CD4-positive, alpha-beta memory T cell (primary cell): ENCODE results near the gene DGKB. TPM values are rescaled to one million over a fixed set of nuclear protein-coding genes. Genes with fewer than 3 reads are reported as not detected.

ENCODE experiments used
- CTCF ChIA-PET: fragments of 350-600 bp; sonication (Branson Sonifier 250); formaldehyde crosslinking; loops from one replicate; lab custom pipeline; 2021; ENCODE audit warnings: inconsistent platforms; ENCODE audit not compliant: partially characterized antibody; lab: Charles Lee
- POLR2A ChIA-PET: fragments of 350-600 bp; sonication (Branson Sonifier 250); formaldehyde crosslinking; loops from one replicate; lab custom pipeline; 2021; ENCODE audit not compliant: partially characterized antibody; lab: Charles Lee
- DNase-seq, 5 donors: peaks; one replicate each; pipeline versions ENCODE4 v3.0.0 to v3.0.0-alpha.2; 2020 to 2022; ENCODE audit warnings: mixed read lengths in 1 of 5
- H3K27ac ChIP-seq: one replicate; pipeline ENCODE4 v1.7.0; 2013; ENCODE audit warnings: low read depth, low read length
- H3K27me3 ChIP-seq: 2 replicates; pipeline ENCODE4 v1.7.0; 2013; ENCODE audit warnings: mild to moderate bottlenecking, low read length, moderate library complexity; ENCODE audit not compliant: insufficient read depth
- H3K36me3 ChIP-seq: 2 replicates; pipeline ENCODE4 v1.7.0; 2013; ENCODE audit warnings: mild to moderate bottlenecking, low read length, moderate library complexity; ENCODE audit not compliant: insufficient read depth
- H3K4me1 ChIP-seq: 2 replicates; pipeline ENCODE4 v1.7.0; 2013; ENCODE audit warnings: mild to moderate bottlenecking, low read length, moderate library complexity; ENCODE audit not compliant: insufficient read depth
- H3K4me3 ChIP-seq, 2 donors: one replicate each; pipeline ENCODE4 v1.7.0; 2013; ENCODE audit warnings: low read length in 2 of 2, mild to moderate bottlenecking in 1 of 2
- H3K9me3 ChIP-seq, 2 donors: one replicate each; pipeline ENCODE4 v1.7.0; 2013; ENCODE audit warnings: low read length in 2 of 2, control low read depth in 1 of 2; ENCODE audit not compliant: control insufficient read depth in 1 of 2
- H3K27ac Mint-ChIP-seq, 7 donors: one replicate each; pipeline ENCODE4 v1.8.0; 2020 to 2021; ENCODE audit warnings: mixed read lengths in 7 of 7, mild to moderate bottlenecking in 6 of 7, inconsistent platforms in 3 of 7, moderate library complexity in 3 of 7
- H3K27me3 Mint-ChIP-seq, 2 donors: one replicate each; pipeline ENCODE4 v1.8.0; 2020 to 2021; ENCODE audit warnings: mixed read lengths in 2 of 2
- H3K36me3 Mint-ChIP-seq, 2 donors: one replicate each; pipeline ENCODE4 v1.8.0; 2020 to 2021; ENCODE audit warnings: mixed read lengths in 2 of 2, inconsistent platforms in 1 of 2, mild to moderate bottlenecking in 1 of 2
- H3K4me1 Mint-ChIP-seq, 4 donors: one replicate each; pipeline ENCODE4 v1.8.0; 2020 to 2021; ENCODE audit warnings: mixed read lengths in 4 of 4, mild to moderate bottlenecking in 1 of 4
- H3K4me3 Mint-ChIP-seq, 8 donors: one replicate each; pipeline ENCODE4 v1.8.0; 2020 to 2021; ENCODE audit warnings: mixed read lengths in 8 of 8, mild to moderate bottlenecking in 7 of 8, moderate library complexity in 6 of 8, inconsistent platforms in 3 of 8
- H3K9me3 Mint-ChIP-seq, 8 donors: one replicate each; pipeline ENCODE4 v1.8.0; 2020 to 2021; ENCODE audit warnings: mixed read lengths in 8 of 8, mild to moderate bottlenecking in 5 of 8, inconsistent platforms in 3 of 8, moderate library complexity in 1 of 8
- intact Hi-C: fragments of 100-400 bp; cut with micrococcal nuclease; formaldehyde crosslinking; loops from one replicate; pipeline ENCODE4 v1.15.1; 2023
- polyA plus RNA-seq, 2 donors: library from polyadenylated mRNA; unstranded; fragments of 300-500 nt; fragmentation: Illumina TruSeq; gene quantifications; one replicate each; pipeline ENCODE4 v1.2.3, GENCODE V29; 2021
- total RNA-seq, 2 experiments: library from RNA; stranded (reverse); gene quantifications; one replicate each; pipeline ENCODE4 v1.2.3, GENCODE V29; 2021

DGKB gene
- total and polyA plus RNA-seq, 4 experiments from 2014 or later: not detected

DNA sequence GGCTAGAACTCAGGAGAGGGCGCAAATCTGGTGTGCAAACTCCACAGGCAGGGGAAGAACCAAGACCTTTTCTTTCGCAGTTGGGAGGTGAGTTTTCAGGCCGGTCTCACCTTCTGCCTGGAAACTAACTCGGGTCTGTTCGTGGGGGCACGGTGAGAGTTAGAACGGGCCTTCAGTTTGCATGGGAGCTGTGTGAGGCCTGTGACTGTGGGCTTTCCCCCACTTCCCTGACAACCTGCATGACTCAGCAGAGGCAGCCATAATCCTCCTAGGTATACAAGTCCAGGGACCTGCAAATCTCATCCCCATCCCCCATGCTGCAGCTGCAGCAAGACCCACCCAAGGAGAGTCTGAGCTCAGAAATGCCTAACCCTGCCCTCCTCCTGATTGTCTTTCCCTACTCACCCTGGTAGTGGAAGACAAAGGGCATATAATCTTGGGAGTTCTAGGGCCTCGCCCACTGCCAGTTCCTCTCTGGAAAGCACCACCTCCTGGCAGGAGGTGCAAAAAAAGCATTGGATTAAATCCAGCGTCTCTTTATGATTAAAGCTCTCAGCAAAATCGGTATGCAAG is 718.2 kb downstream of the DGKB start:
- no peaks in the 10 kb centered on the region for H3K4me1 Mint-ChIP-seq
- no peak overlapping the region for H3K4me3 Mint-ChIP-seq
- H3K9me3 Mint-ChIP-seq: peaks cover 0 to 19% (median 5%) of the 10 kb centered on the region in 8 donors
- DNase-seq: no peak
- ChIA-PET POLR2A (no interaction called here), CTCF (no interaction called here)
- intact Hi-C loops: no loop called here
- Histone ChIP-seq H3K4me3 (no peak overlapping the region), H3K27ac (no peak overlapping the region), H3K4me1 (no peaks in the 10 kb centered on the region), H3K36me3 (no peaks in the 10 kb centered on the region), H3K9me3 (no peaks in the 10 kb centered on the region), H3K27me3 (no peaks in the 10 kb centered on the region)
- H3K36me3 Mint-ChIP-seq: no peaks in the 10 kb centered on the region
- H3K27me3 Mint-ChIP-seq: peaks cover 0 to 2% of the 10 kb centered on the region in 2 donors
- H3K27ac Mint-ChIP-seq: no peak overlapping the region

DNA sequence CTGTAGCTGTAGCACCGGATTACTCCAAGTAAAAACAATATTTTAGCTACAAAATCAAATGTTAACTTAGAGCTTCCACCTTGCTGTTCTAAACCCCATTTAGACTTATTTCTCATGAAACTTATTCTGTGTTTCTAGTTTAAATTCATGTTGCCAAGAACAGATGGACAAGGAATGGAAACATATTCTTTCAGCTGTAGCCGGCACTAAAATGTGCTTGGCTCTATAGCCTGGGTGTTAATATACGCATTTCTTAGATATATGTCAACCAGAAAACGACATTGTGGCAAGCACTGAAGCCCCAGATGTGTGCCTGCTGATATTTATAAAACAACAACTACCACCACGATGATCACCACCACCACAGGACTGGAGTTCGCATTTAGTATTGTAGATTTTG is 722.8 kb downstream of the DGKB start:
- H3K27ac ChIP-seq: no peak overlapping the region
- no peaks in the 10 kb centered on the region for H3K36me3 ChIP-seq
- H3K4me1 Mint-ChIP-seq: no peaks in the 10 kb centered on the region
- no peak for DNase-seq
- no peak overlapping the region for H3K27ac Mint-ChIP-seq
- H3K9me3 Mint-ChIP-seq: peaks cover 0 to 3% (median 0%) of the 10 kb centered on the region in 8 donors
- H3K27me3 ChIP-seq: no peaks in the 10 kb centered on the region
- no peak overlapping the region for H3K4me3 ChIP-seq
- H3K4me3 Mint-ChIP-seq: no peak overlapping the region
- POLR2A ChIA-PET: no interaction called here
- CTCF ChIA-PET: no interaction called here
- no peaks in the 10 kb centered on the region for H3K36me3 Mint-ChIP-seq
- intact Hi-C loops: no loop called here
- no peaks in the 10 kb centered on the region for H3K9me3 ChIP-seq
- no peaks in the 10 kb centered on the region for H3K4me1 ChIP-seq
- no peaks in the 10 kb centered on the region for H3K27me3 Mint-ChIP-seq

DNA sequence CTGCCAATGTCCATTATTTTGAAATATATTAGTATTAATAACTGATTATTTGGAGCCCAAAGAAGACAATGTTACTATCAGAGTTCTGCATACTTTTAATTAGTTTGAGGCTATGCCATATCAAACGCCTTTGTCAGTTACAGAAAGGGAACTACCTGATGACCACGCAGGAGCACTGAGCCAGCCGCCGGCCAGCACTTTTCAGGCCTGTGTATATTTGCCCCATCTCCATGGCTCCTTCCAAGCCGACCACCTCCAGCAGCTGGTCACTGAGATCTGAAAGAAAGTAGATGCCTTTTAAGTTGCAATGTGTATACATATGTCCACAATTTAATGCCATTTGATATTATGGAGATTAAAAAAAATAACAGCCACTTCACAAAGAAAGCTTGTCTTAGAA is 724.7 kb downstream of the DGKB start:
- no peaks in the 10 kb centered on the region for H3K27me3 Mint-ChIP-seq
- H3K36me3 Mint-ChIP-seq: no peaks in the 10 kb centered on the region
- no peaks in the 10 kb centered on the region for H3K4me1 Mint-ChIP-seq
- Histone ChIP-seq H3K27me3 (no peaks in the 10 kb centered on the region), H3K9me3 (no peaks in the 10 kb centered on the region), H3K4me1 (no peaks in the 10 kb centered on the region), H3K4me3 (no peak overlapping the region), H3K27ac (no peak overlapping the region), H3K36me3 (no peaks in the 10 kb centered on the region)
- DNase-seq: no peak
- H3K9me3 Mint-ChIP-seq: peaks cover 0 to 3% (median 0%) of the 10 kb centered on the region in 8 donors
- intact Hi-C loops: no loop called here
- ChIA-PET CTCF (interaction anchor here (0.7 to 1.2 kb wide), 2 partner anchors 315 to 433 kb away, joined by 3 read pairs; no protein-coding TSS in a partner anchor), POLR2A (no interaction called here)
- no peak overlapping the region for H3K27ac Mint-ChIP-seq
- H3K4me3 Mint-ChIP-seq: no peak overlapping the region

DNA sequence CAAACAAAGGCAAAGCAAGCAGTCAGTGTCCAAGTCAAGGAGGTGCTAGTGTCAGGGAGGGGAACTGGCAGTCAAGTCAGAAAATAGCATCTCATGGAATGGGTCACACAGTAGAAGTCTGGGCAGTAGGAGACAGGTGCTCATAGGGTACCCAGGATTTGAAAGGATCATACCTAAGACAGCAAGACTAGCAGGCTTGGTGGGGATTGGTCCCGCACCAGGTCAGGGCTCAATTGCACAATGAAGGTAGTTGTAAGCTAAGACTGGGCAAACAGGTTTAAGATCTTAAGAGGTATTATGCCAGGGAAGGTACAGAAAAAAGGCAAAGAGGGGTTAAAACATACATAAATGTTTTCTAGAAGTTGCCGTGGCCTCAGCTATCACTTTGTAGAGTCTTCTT is 731.7 kb downstream of the DGKB start:
- Histone ChIP-seq H3K9me3 (no peaks in the 10 kb centered on the region), H3K4me1 (no peaks in the 10 kb centered on the region), H3K27ac (no peak overlapping the region), H3K4me3 (no peak overlapping the region), H3K27me3 (no peaks in the 10 kb centered on the region), H3K36me3 (no peaks in the 10 kb centered on the region)
- no peaks in the 10 kb centered on the region for H3K4me1 Mint-ChIP-seq
- ChIA-PET POLR2A (no interaction called here), CTCF (no interaction called here)
- no peak overlapping the region for H3K4me3 Mint-ChIP-seq
- peak overlapping the region in 1 of 7 donors; percentile 67 for H3K27ac Mint-ChIP-seq
- intact Hi-C loops: no loop called here
- H3K27me3 Mint-ChIP-seq: no peaks in the 10 kb centered on the region
- no peak for DNase-seq
- peaks cover 0 to 1% of the 10 kb centered on the region in 2 donors for H3K36me3 Mint-ChIP-seq
- peaks cover 2 to 19% (median 16%) of the 10 kb centered on the region in 8 donors for H3K9me3 Mint-ChIP-seq

DNA sequence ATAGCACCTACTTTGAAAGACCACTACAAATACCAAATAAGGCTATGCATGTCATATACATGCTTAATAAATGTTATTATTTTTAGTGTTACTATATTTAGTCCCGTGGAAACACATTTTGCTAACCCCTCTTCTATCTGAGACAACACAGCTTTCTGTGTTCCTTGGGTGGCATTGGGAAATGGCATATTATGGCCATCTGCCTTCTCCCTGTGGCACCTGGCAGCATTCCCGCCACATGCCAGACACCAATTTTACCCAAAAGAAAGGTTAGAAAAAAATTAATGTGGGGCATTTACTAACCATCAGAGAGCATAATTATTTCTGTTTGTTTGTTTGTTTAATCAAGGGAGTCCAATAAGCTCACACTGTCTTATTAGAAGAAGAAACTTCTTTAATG is 744.4 kb downstream of the DGKB start:
- Histone ChIP-seq H3K9me3 (no peaks in the 10 kb centered on the region), H3K27ac (no peak overlapping the region), H3K4me1 (no peaks in the 10 kb centered on the region), H3K4me3 (no peak overlapping the region), H3K27me3 (no peaks in the 10 kb centered on the region), H3K36me3 (no peaks in the 10 kb centered on the region)
- intact Hi-C loops: no loop called here
- H3K36me3 Mint-ChIP-seq: no peaks in the 10 kb centered on the region
- H3K4me1 Mint-ChIP-seq: peaks cover 0 to 2% (median under 1%) of the 10 kb centered on the region in 4 donors
- CTCF ChIA-PET: no interaction called here
- DNase-seq: no peak
- peaks cover 0 to 11% (median 2%) of the 10 kb centered on the region in 8 donors for H3K9me3 Mint-ChIP-seq
- POLR2A ChIA-PET: no interaction called here
- no peaks in the 10 kb centered on the region for H3K27me3 Mint-ChIP-seq
- no peak overlapping the region for H3K4me3 Mint-ChIP-seq
- H3K27ac Mint-ChIP-seq: no peak overlapping the region

DNA sequence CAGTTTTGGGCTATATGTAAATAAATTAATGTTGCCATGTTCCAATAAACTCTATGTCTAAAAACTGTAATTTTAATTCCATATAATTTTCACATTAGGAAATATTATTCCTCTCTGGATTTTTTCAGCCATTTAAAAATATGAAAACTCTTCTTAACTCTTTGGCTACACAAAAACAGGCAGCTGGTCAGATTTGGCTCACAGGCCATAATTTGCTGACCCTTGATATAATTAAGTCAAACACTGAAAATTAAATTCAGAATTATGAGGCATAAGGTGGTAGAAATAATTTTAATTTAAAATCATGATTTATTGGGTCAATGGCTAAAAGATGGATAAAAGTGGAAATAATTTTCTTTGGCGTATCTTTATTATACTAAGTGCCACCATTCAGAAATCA is 746.1 kb downstream of the DGKB start:
- H3K9me3 Mint-ChIP-seq: peaks cover 0 to 10% (median 2%) of the 10 kb centered on the region in 8 donors
- Histone ChIP-seq H3K9me3 (no peaks in the 10 kb centered on the region), H3K36me3 (no peaks in the 10 kb centered on the region), H3K27ac (no peak overlapping the region), H3K4me1 (no peaks in the 10 kb centered on the region), H3K4me3 (no peak overlapping the region), H3K27me3 (no peaks in the 10 kb centered on the region)
- no peak overlapping the region for H3K4me3 Mint-ChIP-seq
- ChIA-PET CTCF (no interaction called here), POLR2A (no interaction called here)
- DNase-seq: no peak
- no peak overlapping the region for H3K27ac Mint-ChIP-seq
- intact Hi-C loops: no loop called here
- peaks cover 0 to 6% (median 3%) of the 10 kb centered on the region in 4 donors for H3K4me1 Mint-ChIP-seq
- H3K36me3 Mint-ChIP-seq: no peaks in the 10 kb centered on the region
- no peaks in the 10 kb centered on the region for H3K27me3 Mint-ChIP-seq

DNA sequence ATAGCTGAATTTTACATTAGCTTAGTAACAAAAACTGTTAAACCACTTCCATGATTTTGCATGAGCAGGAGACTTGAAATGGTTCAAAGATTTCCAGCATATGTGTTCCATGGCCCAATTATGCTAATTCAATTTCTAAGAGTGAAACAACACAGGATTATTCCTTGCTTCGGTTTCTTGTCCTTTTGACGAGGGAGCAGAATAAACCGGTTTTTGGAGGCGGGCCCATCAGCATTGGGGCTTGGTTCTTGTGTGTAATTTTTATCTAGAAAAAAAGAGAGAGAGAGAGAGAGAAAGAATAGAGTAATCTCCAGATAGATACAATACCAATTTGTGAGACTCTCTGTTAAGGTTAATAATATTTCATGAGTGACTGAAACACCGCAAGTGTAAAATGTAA is 753.6 kb downstream of the DGKB start:
- Mint-ChIP-seq H3K4me1 (peaks cover 0 to 3% (median 2%) of the 10 kb centered on the region in 4 donors), H3K9me3 (no peaks in the 10 kb centered on the region), H3K4me3 (no peak overlapping the region), H3K36me3 (no peaks in the 10 kb centered on the region), H3K27me3 (no peaks in the 10 kb centered on the region), H3K27ac (no peak overlapping the region)
- H3K4me3 ChIP-seq: no peak overlapping the region
- H3K9me3 ChIP-seq: no peaks in the 10 kb centered on the region
- H3K27ac ChIP-seq: no peak overlapping the region
- H3K27me3 ChIP-seq: no peaks in the 10 kb centered on the region
- intact Hi-C loops: no loop called here
- H3K36me3 ChIP-seq: no peaks in the 10 kb centered on the region
- CTCF ChIA-PET: no interaction called here
- no peaks in the 10 kb centered on the region for H3K4me1 ChIP-seq
- POLR2A ChIA-PET: no interaction called here
- DNase-seq: no peak
